Iris pigment epithelial cell (primary cell): Measurements from ENCODE around the gene GPR161.
A peak's percentile ranks its signal among the peaks of the same experiment; 100 is the strongest.

Experiments
- DNase-seq: peaks from one replicate; pipeline ENCODE4 v3.0.0-alpha.2; 2011; ENCODE audit warnings: low read depth

Gene GPR161

GRCh38 chr1:168146626-168147025, 9.9 kb upstream of the GPR161 start:
- no peak for DNase-seq

- DNase-seq: no peak
Observed at GRCh38 chr1:168146160-168146539, 9.4 kb upstream of the GPR161 start.

- DNase-seq: peak; percentile 85
Observed at GRCh38 chr1:168145184-168146159, 8.7 kb upstream of the GPR161 start.

GRCh38 chr1:168141871-168142385, 5.2 kb upstream of the GPR161 start:
- no peak for DNase-seq

- no peak for DNase-seq
Observed at GRCh38 chr1:168139070-168139469, 2.3 kb upstream of the GPR161 start.

GRCh38 chr1:168138134-168138533, 1.4 kb upstream of the GPR161 start:
- peak; percentile 73 for DNase-seq

GRCh38 chr1:168137515-168137821, 738 bp upstream of the GPR161 start:
- DNase-seq: no peak

- DNase-seq: peak; percentile 40
Observed at GRCh38 chr1:168135921-168136708, 615 bp downstream of the GPR161 start.

GRCh38 chr1:168135116-168135920, 1.4 kb downstream of the GPR161 start:
- DNase-seq: no peak

GRCh38 chr1:168134642-168135041, 2.1 kb downstream of the GPR161 start:
- DNase-seq: no peak

GRCh38 chr1:168134132-168134531, 2.6 kb downstream of the GPR161 start:
- DNase-seq: no peak

GRCh38 chr1:168129933-168130332, 6.8 kb downstream of the GPR161 start:
- no peak for DNase-seq

GRCh38 chr1:168127503-168127902, 9.2 kb downstream of the GPR161 start:
- DNase-seq: no peak

- DNase-seq: no peak
Observed at GRCh38 chr1:168125051-168125450, 11.7 kb downstream of the GPR161 start.

- DNase-seq: peak; percentile 76
Observed at GRCh38 chr1:168121401-168122011, 15.2 kb downstream of the GPR161 start.

- DNase-seq: no peak
Observed at GRCh38 chr1:168119750-168120149, 17.0 kb downstream of the GPR161 start.

GRCh38 chr1:168116327-168116799, 20.4 kb downstream of the GPR161 start:
- no peak for DNase-seq

GRCh38 chr1:168114845-168115244, 21.9 kb downstream of the GPR161 start:
- DNase-seq: no peak

- peak; percentile 89 for DNase-seq
Observed at GRCh38 chr1:168112673-168113305, 23.9 kb downstream of the GPR161 start.

- DNase-seq: no peak
Observed at GRCh38 chr1:168110896-168111545, 25.7 kb downstream of the GPR161 start.
